Smooth muscle cell (in vitro differentiated cells): Measurements from ENCODE around the gene SLC4A2. TPM values are rescaled to one million over a fixed set of nuclear protein-coding genes. Genes with fewer than 3 reads are reported as not detected.

ENCODE experiments used
- DNase-seq: peaks from one replicate; lab custom pipeline; 2025; ENCODE audit not compliant: unreplicated experiment; lab: John Stamatoyannopoulos, UW
- H2AFZ ChIP-seq: fragments of 200-600 bp; sonication (generic); 2 replicates; pipeline ENCODE4 v1.6.0; 2016; ENCODE audit warnings: antibody characterized with exemption, low read depth, mild to moderate bottlenecking
- H3F3A ChIP-seq: fragments of 200-600 bp; sonication (generic); 2 replicates; pipeline ENCODE4 v1.6.0; 2017; ENCODE audit warnings: antibody characterized with exemption, low read depth
- H3K27ac ChIP-seq: fragments of 200-600 bp; sonication (generic); 2 replicates; pipeline ENCODE4 v1.5.1; 2016; ENCODE audit warnings: low read depth, mild to moderate bottlenecking
- H3K27me3 ChIP-seq: fragments of 200-600 bp; sonication (generic); 2 replicates; pipeline ENCODE4 v1.6.1; 2016; ENCODE audit warnings: low read depth, mild to moderate bottlenecking
- H3K36me3 ChIP-seq: fragments of 200-600 bp; sonication (generic); 2 replicates; pipeline ENCODE4 v1.5.1; 2016; ENCODE audit warnings: low read depth
- H3K4me1 ChIP-seq: fragments of 200-600 bp; sonication (generic); 2 replicates; pipeline ENCODE4 v1.5.1; 2016; ENCODE audit warnings: low read depth
- H3K4me2 ChIP-seq: fragments of 200-600 bp; sonication (generic); 2 replicates; pipeline ENCODE4 v1.6.0; 2016; ENCODE audit warnings: mild to moderate bottlenecking
- H3K4me3 ChIP-seq: fragments of 200-600 bp; sonication (generic); 2 replicates; pipeline ENCODE4 v1.5.1; 2016; ENCODE audit warnings: mild to moderate bottlenecking
- H3K79me2 ChIP-seq: fragments of 200-600 bp; sonication (generic); 2 replicates; pipeline ENCODE4 v1.6.0; 2016; ENCODE audit warnings: low read depth, mild to moderate bottlenecking
- H3K9ac ChIP-seq: fragments of 200-600 bp; sonication (generic); 2 replicates; pipeline ENCODE4 v1.6.0; 2016; ENCODE audit warnings: low read depth
- H3K9me3 ChIP-seq: fragments of 200-600 bp; sonication (generic); replicated peaks from 2 replicates; pipeline ENCODE4 v1.5.1; 2016; ENCODE audit warnings: low read depth
- H4K20me1 ChIP-seq: fragments of 200-600 bp; sonication (generic); 2 replicates; pipeline ENCODE4 v1.6.0; 2016; ENCODE audit warnings: low read depth
- WGBS: methylation state at CpG from one replicate; pipeline ENCODE4 v1.1.7; 2016; ENCODE audit warnings: low lambda C conversion rate; 5-methylcytosine and 5-hydroxymethylcytosine counted together
- polyA plus RNA-seq: library from polyadenylated mRNA; unstranded; fragments of >200 nt; fragmentation: Nextera tagmentation; extraction: Ambion mirVana; gene quantifications from 2 replicates; pipeline ENCODE4 v1.2.1, GENCODE V29; 2016
- total RNA-seq: library from RNA; depleted of rRNA; stranded (reverse); fragments of >200 nt; gene quantifications from 2 replicates; pipeline ENCODE4 v1.2.3, GENCODE V29; 2014
- TF ChIP-seq, protein P1 (sequence below): fragments of 200-600 bp; sonication (generic); IDR thresholded peaks from 2 replicates; pipeline ENCODE4 v1.5.1; 2017; ENCODE audit warnings: borderline replicate concordance, mild to moderate bottlenecking, antibody characterized with exemption; ENCODE audit not compliant: insufficient read depth, poor library complexity, severe bottlenecking

Gene SLC4A2
- total and polyA plus RNA-seq, 2 experiments from 2014 or later, result 89.3 to 96.4 TPM

DNA sequence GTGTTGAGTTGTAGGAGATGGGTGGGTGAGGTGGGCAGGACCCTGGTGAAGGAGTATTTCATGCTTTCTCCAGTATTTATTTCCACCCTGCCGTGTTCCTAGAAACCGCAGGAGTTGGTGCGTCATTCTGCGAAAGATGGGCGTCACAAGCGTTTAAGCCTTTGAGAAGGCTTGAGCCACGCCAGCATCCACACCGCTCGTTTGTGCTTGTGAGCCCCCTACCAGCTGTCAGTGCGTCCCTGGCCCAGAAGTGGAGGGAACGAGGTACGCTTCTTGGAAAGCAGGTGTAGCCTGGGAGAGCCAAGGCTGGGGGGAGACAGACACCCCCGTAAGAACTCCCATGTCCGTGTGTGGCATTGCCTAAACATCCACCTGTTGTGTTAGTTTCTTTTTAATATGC is 32.6 kb downstream of the SLC4A2 start:
- Histone ChIP-seq H3K9ac (no peak overlapping the region), H3K79me2 (peaks cover 97% of the 10 kb centered on the region), H3K4me1 (peaks cover 24% of the 10 kb centered on the region), H4K20me1 (peaks cover 99% of the 10 kb centered on the region), H3K27me3 (no peaks in the 10 kb centered on the region), H3K9me3 (no peaks in the 10 kb centered on the region), H3K4me2 (no peak overlapping the region), H3K4me3 (no peak overlapping the region), H3K36me3 (no peaks in the 10 kb centered on the region), H3F3A (peaks cover 16% of the 10 kb centered on the region), H2AFZ (no peak overlapping the region), H3K27ac (no peak overlapping the region)
- DNase-seq, result no peak
- TF ChIP-seq, protein P1, sequence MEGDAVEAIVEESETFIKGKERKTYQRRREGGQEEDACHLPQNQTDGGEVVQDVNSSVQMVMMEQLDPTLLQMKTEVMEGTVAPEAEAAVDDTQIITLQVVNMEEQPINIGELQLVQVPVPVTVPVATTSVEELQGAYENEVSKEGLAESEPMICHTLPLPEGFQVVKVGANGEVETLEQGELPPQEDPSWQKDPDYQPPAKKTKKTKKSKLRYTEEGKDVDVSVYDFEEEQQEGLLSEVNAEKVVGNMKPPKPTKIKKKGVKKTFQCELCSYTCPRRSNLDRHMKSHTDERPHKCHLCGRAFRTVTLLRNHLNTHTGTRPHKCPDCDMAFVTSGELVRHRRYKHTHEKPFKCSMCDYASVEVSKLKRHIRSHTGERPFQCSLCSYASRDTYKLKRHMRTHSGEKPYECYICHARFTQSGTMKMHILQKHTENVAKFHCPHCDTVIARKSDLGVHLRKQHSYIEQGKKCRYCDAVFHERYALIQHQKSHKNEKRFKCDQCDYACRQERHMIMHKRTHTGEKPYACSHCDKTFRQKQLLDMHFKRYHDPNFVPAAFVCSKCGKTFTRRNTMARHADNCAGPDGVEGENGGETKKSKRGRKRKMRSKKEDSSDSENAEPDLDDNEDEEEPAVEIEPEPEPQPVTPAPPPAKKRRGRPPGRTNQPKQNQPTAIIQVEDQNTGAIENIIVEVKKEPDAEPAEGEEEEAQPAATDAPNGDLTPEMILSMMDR, result no peak
- 97% methylated on average over 14 of the region's 14 CpGs for WGBS

DNA sequence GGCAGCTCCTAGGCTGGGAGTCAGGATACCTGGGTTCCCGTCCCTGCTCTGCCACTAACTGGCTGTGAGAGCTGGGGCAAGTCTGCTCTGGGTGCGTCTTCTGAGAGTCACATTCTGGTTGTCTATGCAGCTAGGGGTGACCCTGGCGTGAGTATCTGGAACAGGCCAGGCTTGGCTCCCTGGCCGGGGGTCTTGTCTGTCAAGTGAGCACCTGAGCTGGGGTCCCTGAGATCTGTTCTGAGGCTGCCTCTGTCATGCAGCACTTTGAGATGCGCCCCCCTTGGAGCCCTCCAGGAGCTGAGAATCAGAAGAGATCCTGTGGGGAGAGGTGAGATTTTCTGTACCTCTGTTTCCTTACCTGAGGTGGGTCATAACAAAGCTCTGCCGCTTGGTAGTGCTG is 34.4 kb downstream of the SLC4A2 start:
- H3K9ac ChIP-seq, result no peak overlapping the region
- H3K9me3 ChIP-seq, result no peaks in the 10 kb centered on the region
- H2AFZ ChIP-seq, result no peak overlapping the region
- no peak overlapping the region for H3K4me3 ChIP-seq
- H3K27me3 ChIP-seq, result no peaks in the 10 kb centered on the region
- no peak overlapping the region for H3K4me2 ChIP-seq
- peaks cover 8% of the 10 kb centered on the region for H3F3A ChIP-seq
- no peak for DNase-seq
- H3K36me3 ChIP-seq, result no peaks in the 10 kb centered on the region
- TF ChIP-seq, protein P1, result no peak
- 94% methylated on average over 6 of the region's 6 CpGs for WGBS
- no peak overlapping the region for H3K27ac ChIP-seq
- H3K4me1 ChIP-seq, result peaks cover 11% of the 10 kb centered on the region
- peaks cover 98% of the 10 kb centered on the region for H3K79me2 ChIP-seq
- H4K20me1 ChIP-seq, result peaks cover 100% of the 10 kb centered on the region

- no peak for DNase-seq
- Histone ChIP-seq H4K20me1 (peaks cover 98% of the 10 kb centered on the region), H3K27me3 (no peaks in the 10 kb centered on the region), H3K4me3 (no peak overlapping the region), H3K4me2 (no peak overlapping the region), H3F3A (no peaks in the 10 kb centered on the region), H3K4me1 (peaks cover 2% of the 10 kb centered on the region), H3K9me3 (no peaks in the 10 kb centered on the region), H3K36me3 (no peaks in the 10 kb centered on the region), H3K27ac (peak overlapping the region; percentile 58), H2AFZ (no peak overlapping the region), H3K9ac (no peak overlapping the region), H3K79me2 (peaks cover 98% of the 10 kb centered on the region)
- TF ChIP-seq, protein P1, result no peak
- WGBS, result 63% methylated on average over 5 of the region's 5 CpGs
Measured at GRCh38 chr7:151094675-151095074, 35.3 kb downstream of the SLC4A2 start.

GRCh38 chr7:151095123-151095797 is 35.9 kb downstream of the SLC4A2 start:
- DNase-seq, result no peak
- Histone ChIP-seq H3F3A (no peaks in the 10 kb centered on the region), H3K36me3 (no peaks in the 10 kb centered on the region), H3K9ac (no peak overlapping the region), H3K79me2 (peaks cover 98% of the 10 kb centered on the region), H3K27me3 (no peaks in the 10 kb centered on the region), H3K4me1 (no peaks in the 10 kb centered on the region), H2AFZ (no peak overlapping the region), H3K4me2 (no peak overlapping the region), H3K9me3 (no peaks in the 10 kb centered on the region), H3K27ac (peak overlapping the region; percentile 58), H4K20me1 (peaks cover 98% of the 10 kb centered on the region), H3K4me3 (no peak overlapping the region)
- 94% methylated on average over 10 of the region's 10 CpGs for WGBS
- TF ChIP-seq, protein P1, result no peak
